BE2C (cell line): Measurements from ENCODE around the gene EDC3.

Source experiments
- DNase-seq: peaks from one replicate; pipeline ENCODE4 v3.0.0-alpha.2; 2020
- H3K27me3 ChIP-seq: fragments of 250-450 bp; sonication (Bioruptor Pico); 2 replicates; pipeline ENCODE4 v1.5.1; 2020; ENCODE audit warnings: mild to moderate bottlenecking
- H3K36me3 ChIP-seq: fragments of 250-450 bp; sonication (Bioruptor Pico); 2 replicates; pipeline ENCODE4 v1.5.1; 2020; ENCODE audit warnings: mild to moderate bottlenecking
- H3K4me1 ChIP-seq: fragments of 250-450 bp; sonication (Bioruptor Pico); 2 replicates; pipeline ENCODE4 v1.5.1; 2020
- H3K4me3 ChIP-seq: 2 replicates; pipeline ENCODE4 v1.5.1; 2011; ENCODE audit warnings: low read depth, low read length
- H3K9me3 ChIP-seq: fragments of 250-450 bp; sonication (Bioruptor Pico); 2 replicates; pipeline ENCODE4 v1.5.1; 2020
- TF ChIP-seq, protein P1 (sequence below): IDR thresholded peaks from 2 replicates; pipeline ENCODE4 v1.5.1; 2012; ENCODE audit warnings: mild to moderate bottlenecking, low read depth, low read length

Gene EDC3

DNA sequence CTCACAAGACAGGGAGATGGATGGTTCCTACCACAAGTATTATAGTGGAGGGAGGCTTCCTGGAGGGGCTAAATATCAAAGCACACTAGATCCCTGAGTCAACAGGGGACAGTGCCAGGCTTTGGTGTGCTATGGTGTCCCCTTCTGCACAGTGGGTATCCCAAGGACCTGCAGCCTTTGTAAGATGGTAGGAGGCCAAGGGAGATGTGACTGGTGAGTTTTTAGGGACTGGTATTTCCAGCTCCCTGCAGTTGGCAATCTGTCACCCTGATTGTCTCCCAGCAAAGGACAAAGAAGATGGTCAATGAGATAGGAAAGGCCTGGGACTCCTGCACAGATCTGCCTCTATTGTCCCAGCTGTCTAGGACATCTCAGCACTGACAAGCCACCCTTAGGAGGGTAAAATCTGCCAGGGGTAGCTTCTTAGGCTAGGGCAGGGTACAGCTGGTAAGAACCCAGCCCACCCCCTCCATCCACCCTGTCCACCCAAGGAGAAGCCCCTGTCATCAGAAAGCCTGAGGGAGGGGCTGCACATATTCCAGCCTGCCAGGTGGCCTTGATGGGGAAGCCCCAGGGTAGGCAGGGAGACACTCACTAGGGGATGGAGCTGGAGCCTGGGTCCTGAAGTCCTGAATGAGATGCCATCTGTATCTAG is 28.9 kb upstream of the EDC3 start:
- Histone ChIP-seq H3K36me3 (no peaks in the 10 kb centered on the region), H3K4me1 (no peaks in the 10 kb centered on the region), H3K4me3 (no peak overlapping the region), H3K9me3 (no peaks in the 10 kb centered on the region), H3K27me3 (peaks cover 21% of the 10 kb centered on the region)
- DNase-seq, result no peak
- TF ChIP-seq, protein P1, sequence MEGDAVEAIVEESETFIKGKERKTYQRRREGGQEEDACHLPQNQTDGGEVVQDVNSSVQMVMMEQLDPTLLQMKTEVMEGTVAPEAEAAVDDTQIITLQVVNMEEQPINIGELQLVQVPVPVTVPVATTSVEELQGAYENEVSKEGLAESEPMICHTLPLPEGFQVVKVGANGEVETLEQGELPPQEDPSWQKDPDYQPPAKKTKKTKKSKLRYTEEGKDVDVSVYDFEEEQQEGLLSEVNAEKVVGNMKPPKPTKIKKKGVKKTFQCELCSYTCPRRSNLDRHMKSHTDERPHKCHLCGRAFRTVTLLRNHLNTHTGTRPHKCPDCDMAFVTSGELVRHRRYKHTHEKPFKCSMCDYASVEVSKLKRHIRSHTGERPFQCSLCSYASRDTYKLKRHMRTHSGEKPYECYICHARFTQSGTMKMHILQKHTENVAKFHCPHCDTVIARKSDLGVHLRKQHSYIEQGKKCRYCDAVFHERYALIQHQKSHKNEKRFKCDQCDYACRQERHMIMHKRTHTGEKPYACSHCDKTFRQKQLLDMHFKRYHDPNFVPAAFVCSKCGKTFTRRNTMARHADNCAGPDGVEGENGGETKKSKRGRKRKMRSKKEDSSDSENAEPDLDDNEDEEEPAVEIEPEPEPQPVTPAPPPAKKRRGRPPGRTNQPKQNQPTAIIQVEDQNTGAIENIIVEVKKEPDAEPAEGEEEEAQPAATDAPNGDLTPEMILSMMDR, result no peak

DNA sequence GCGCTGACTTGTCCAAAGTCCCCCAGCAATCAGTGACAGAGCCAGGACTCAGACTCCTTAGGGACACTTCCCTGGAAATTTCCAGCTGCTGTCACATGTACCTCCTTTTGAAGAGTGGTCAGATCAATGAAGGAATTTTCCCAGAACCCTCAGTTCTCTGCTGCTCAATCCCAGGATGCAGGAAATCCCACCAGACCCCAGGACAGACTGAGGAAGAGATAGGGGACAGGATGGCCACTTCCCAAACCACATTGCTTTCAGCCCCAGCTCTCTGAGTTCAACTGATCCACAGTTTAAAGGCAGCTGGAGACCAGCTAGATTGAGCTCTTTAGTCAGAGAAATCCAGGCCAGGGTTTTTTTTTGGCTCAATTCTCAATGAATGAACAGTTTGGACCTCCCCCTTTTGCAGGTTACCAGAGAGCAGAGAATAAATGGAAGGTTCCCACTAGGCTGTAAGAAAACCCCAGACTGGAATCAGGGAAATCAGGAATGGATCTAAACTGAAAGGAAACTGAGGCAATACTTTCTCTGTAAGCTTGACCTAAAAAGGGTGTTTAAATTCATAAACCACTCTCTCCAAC is 28.0 kb upstream of the EDC3 start:
- no peaks in the 10 kb centered on the region for H3K4me1 ChIP-seq
- H3K4me3 ChIP-seq, result no peak overlapping the region
- no peaks in the 10 kb centered on the region for H3K9me3 ChIP-seq
- TF ChIP-seq, protein P1, result no peak
- DNase-seq, result no peak
- no peaks in the 10 kb centered on the region for H3K36me3 ChIP-seq
- peaks cover 21% of the 10 kb centered on the region for H3K27me3 ChIP-seq

DNA sequence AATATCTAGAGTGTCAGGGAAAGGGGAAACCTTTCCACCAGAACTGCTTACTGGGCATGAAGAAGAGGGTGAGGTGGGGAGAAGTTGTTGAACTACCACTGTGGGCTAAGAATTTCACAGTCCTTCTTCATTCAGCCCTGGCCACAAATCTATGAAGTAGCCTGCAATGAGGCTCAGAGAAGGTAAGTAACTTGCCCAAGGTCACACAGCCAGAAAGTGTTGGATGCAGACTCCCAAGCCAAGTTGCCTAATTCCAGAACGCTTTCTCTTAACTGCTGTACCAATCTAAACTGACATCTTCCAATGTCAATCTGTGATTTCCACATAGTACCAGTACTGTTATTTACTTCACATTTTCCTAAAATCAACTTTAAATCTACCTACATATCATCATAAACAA is 27.4 kb upstream of the EDC3 start:
- no peak for DNase-seq
- TF ChIP-seq, protein P1, result no peak
- no peak overlapping the region for H3K4me3 ChIP-seq
- H3K27me3 ChIP-seq, result peaks cover 21% of the 10 kb centered on the region
- H3K4me1 ChIP-seq, result no peaks in the 10 kb centered on the region
- H3K36me3 ChIP-seq, result no peaks in the 10 kb centered on the region
- no peaks in the 10 kb centered on the region for H3K9me3 ChIP-seq

DNA sequence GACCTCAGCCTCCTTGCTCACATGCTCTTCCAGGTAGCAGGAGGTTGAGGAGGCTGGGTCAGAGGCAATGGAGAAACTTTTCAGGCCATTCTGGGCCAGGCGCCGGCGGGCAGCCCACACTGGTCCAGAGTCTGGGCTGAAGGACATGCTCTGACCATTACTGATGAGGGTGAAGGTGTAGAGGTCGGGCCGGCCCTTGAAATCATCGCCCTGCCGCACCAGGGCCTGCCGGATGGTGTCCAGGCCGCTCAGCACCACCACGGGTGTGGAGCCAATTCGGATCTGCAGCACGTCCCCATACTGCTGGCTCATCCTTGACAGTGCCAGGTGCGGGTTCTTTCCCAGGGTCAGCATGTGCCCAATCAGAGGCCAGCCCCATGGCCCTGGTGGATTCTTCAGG is 26.8 kb upstream of the EDC3 start:
- H3K27me3 ChIP-seq, result peaks cover 21% of the 10 kb centered on the region
- DNase-seq, result no peak
- H3K36me3 ChIP-seq, result no peaks in the 10 kb centered on the region
- no peaks in the 10 kb centered on the region for H3K4me1 ChIP-seq
- H3K9me3 ChIP-seq, result no peaks in the 10 kb centered on the region
- no peak overlapping the region for H3K4me3 ChIP-seq
- TF ChIP-seq, protein P1, result no peak

DNA sequence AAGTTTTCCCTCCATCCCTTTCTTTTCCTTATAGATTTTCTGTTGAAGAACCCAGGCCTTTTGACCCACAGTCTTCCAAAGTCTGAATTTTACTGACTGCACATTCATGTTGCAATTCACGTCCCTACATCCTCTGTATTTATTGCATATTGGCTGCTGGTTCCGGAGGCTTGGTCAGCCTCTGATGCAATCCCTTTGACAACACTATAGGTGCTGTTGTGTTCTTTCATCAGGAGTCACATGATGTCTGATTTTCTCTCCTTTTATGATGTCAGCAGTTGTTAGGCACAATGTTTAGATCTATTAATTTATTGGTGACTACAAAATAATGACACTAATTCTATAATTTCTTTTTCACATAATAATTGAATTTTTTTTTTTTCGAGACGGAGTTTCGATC is 20.8 kb upstream of the EDC3 start:
- Histone ChIP-seq H3K9me3 (no peaks in the 10 kb centered on the region), H3K27me3 (0 out of 2 replicates have a peak, but pooled peaks cover 2% of the 10 kb centered on the region), H3K4me1 (no peaks in the 10 kb centered on the region), H3K4me3 (no peak overlapping the region), H3K36me3 (no peaks in the 10 kb centered on the region)
- no peak for DNase-seq
- TF ChIP-seq, protein P1, result no peak

DNA sequence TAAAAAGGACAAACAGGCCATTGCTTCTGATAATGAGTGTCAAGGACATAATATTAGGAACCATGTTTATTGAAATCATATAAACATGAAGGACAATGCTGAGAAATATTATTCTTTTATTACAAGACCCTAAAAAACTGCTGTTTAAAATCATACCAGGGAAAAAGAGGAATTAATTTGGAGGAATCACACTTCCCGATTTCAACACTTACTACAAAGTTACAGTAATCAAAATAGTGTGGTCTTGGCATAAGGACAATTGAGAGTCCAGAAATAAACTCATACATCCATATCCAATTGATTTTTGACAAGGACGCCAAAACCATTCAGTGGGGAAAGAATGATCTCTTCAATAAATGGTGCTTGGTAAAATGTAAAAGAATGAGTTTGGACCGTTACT is 16.5 kb upstream of the EDC3 start:
- TF ChIP-seq, protein P1, result no peak
- no peak for DNase-seq
- H3K4me3 ChIP-seq, result no peak overlapping the region
- H3K4me1 ChIP-seq, result no peaks in the 10 kb centered on the region
- H3K36me3 ChIP-seq, result no peaks in the 10 kb centered on the region
- H3K27me3 ChIP-seq, result peaks cover 31% of the 10 kb centered on the region
- H3K9me3 ChIP-seq, result no peaks in the 10 kb centered on the region
